Calu3 (cell line): ENCODE measurements around the gene PTPRG. TPM values are rescaled to one million over a fixed set of nuclear protein-coding genes. Genes with fewer than 3 reads are reported as not detected.

Experiments
- BruUV-seq: library from RNA; stranded (reverse); fragments of 400-500 nt; replicated peaks from 2 replicates; lab custom pipeline; 2021; lab: Mats Ljungman, UMichigan
- CTCF ChIA-PET: fragments of 300-600 bp; sonication (Branson Sonifier 250); formaldehyde crosslinking; loops from one replicate; lab custom pipeline; 2022; ENCODE audit warnings: antibody characterized with exemption; lab: Charles Lee
- DNase-seq: peaks from one replicate; pipeline ENCODE4 v3.0.0; 2022
- H3K27ac Mint-ChIP-seq: one replicate; pipeline ENCODE4 v1.8.0; 2022; ENCODE audit warnings: mixed read lengths; ENCODE audit not compliant: unreplicated experiment
- H3K27me3 Mint-ChIP-seq: one replicate; pipeline ENCODE4 v1.8.0; 2022; ENCODE audit warnings: mixed read lengths; ENCODE audit not compliant: unreplicated experiment
- H3K36me3 Mint-ChIP-seq: one replicate; pipeline ENCODE4 v1.8.0; 2022; ENCODE audit warnings: mild to moderate bottlenecking, moderate library complexity, mixed read lengths; ENCODE audit not compliant: insufficient read depth, unreplicated experiment
- H3K4me1 Mint-ChIP-seq: one replicate; pipeline ENCODE4 v1.8.0; 2022; ENCODE audit warnings: mild to moderate bottlenecking, low read depth, mixed read lengths; ENCODE audit not compliant: unreplicated experiment
- H3K4me3 Mint-ChIP-seq: one replicate; pipeline ENCODE4 v1.8.0; 2022; ENCODE audit warnings: mild to moderate bottlenecking, low read depth, moderate library complexity, mixed read lengths; ENCODE audit not compliant: unreplicated experiment
- H3K9me3 Mint-ChIP-seq: one replicate; pipeline ENCODE4 v1.8.0; 2022; ENCODE audit warnings: low read depth, mixed read lengths; ENCODE audit not compliant: unreplicated experiment
- CTCF ChIP-seq: fragments of 200-600 bp; IDR thresholded peaks from one replicate; pipeline ENCODE4 v1.8.0; 2022; ENCODE audit warnings: antibody characterized with exemption; ENCODE audit not compliant: unreplicated experiment
- intact Hi-C: fragments of 100-400 bp; cut with micrococcal nuclease; formaldehyde crosslinking; loops from one replicate; pipeline ENCODE4 v1.10.0; 2022; ENCODE audit not compliant: unreplicated experiment
- total RNA-seq: library from RNA; stranded (reverse); gene quantifications from 2 replicates; pipeline ENCODE4 v1.2.3, GENCODE V29; 2022

Gene PTPRG
- total RNA-seq, 1 experiment from 2014 or later = 0.35 TPM

GRCh38 chr3:62039586-62039985 is 478.2 kb downstream of the PTPRG start:
- no peak for TF ChIP-seq CTCF
- CTCF ChIA-PET = no interaction called here
- DNase-seq = no peak

DNA sequence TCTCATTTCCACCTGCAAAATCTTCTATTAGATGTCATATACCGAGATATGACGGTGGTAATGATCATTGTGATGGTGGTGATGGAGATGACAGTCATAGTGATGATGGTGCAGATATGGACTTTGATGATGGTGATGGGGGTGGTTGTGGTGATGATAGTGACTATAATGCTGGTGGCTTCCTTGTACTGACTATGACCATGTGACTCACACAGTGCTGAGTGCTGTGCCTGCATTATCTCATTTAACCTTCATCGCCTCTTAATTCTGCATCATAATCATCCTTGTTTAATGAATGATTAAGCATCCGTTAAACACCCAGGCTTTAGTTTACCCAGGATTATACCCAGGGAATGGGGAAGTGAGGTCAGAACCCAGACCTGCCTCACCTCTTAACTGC is 480.3 kb downstream of the PTPRG start:
- CTCF ChIA-PET = no interaction called here
- no peak overlapping the region for H3K27ac Mint-ChIP-seq
- H3K9me3 Mint-ChIP-seq = peaks cover 9% of the 10 kb centered on the region
- TF ChIP-seq CTCF = no peak
- no peak for DNase-seq
- no TSS peak for BruUV-seq
- H3K27me3 Mint-ChIP-seq = no peaks in the 10 kb centered on the region
- intact Hi-C loops = no loop called here
- no peaks in the 10 kb centered on the region for H3K36me3 Mint-ChIP-seq
- no peak overlapping the region for H3K4me3 Mint-ChIP-seq
- H3K4me1 Mint-ChIP-seq = no peaks in the 10 kb centered on the region

More at GRCh38 chr3:62039586-62039985, 478.2 kb downstream of the PTPRG start:
- Mint-ChIP-seq H3K27me3 (no peaks in the 10 kb centered on the region), H3K36me3 (no peaks in the 10 kb centered on the region), H3K4me1 (no peaks in the 10 kb centered on the region), H3K27ac (no peak overlapping the region), H3K4me3 (no peak overlapping the region), H3K9me3 (peaks cover 6% of the 10 kb centered on the region)
- BruUV-seq = no TSS peak
- intact Hi-C loops = no loop called here

DNA sequence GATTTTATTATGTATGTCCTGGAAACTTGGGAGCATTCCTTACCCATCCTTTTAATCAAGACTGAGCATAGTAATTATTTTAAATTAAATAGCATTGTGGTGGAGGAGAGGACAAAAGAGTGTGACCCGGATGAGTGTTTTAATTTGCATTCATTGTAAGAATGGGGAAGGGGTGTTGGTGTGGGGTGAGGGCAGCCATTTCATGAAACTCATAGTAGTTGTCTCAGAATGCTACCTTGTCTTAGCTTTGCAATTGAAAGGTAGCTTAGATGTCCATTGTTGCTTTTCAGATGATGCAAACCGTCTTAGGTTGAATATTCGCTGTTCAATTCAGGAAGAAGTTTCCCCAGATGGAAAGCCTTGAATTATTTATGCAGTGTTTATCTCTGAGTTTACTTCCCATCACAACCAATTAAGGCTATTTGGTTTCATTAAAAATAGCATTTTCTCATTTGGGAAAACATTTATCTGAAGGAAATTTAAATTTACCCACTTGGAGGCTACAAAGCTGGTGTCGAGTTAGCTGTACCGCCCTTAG is 483.6 kb downstream of the PTPRG start:
- no TSS peak for BruUV-seq
- no peaks in the 10 kb centered on the region for H3K36me3 Mint-ChIP-seq
- no peaks in the 10 kb centered on the region for H3K4me1 Mint-ChIP-seq
- intact Hi-C loops = no loop called here
- no peak overlapping the region for H3K4me3 Mint-ChIP-seq
- DNase-seq = no peak
- H3K27me3 Mint-ChIP-seq = no peaks in the 10 kb centered on the region
- peaks cover 14% of the 10 kb centered on the region for H3K9me3 Mint-ChIP-seq
- no peak for TF ChIP-seq CTCF
- H3K27ac Mint-ChIP-seq = no peak overlapping the region
- CTCF ChIA-PET = no interaction called here

- no peak for TF ChIP-seq CTCF
- BruUV-seq = no TSS peak
- H3K27me3 Mint-ChIP-seq = no peaks in the 10 kb centered on the region
- intact Hi-C loops = no loop called here
- H3K4me3 Mint-ChIP-seq = no peak overlapping the region
- CTCF ChIA-PET = no interaction called here
- no peaks in the 10 kb centered on the region for H3K36me3 Mint-ChIP-seq
- no peaks in the 10 kb centered on the region for H3K4me1 Mint-ChIP-seq
- peaks cover 12% of the 10 kb centered on the region for H3K9me3 Mint-ChIP-seq
- DNase-seq = no peak
- H3K27ac Mint-ChIP-seq = no peak overlapping the region
Observed at GRCh38 chr3:62046326-62046725, 485.0 kb downstream of the PTPRG start.
